Smooth muscle cell (in vitro differentiated cells): Measurements from ENCODE around the gene AHRR. TPM values are rescaled to one million over a fixed set of nuclear protein-coding genes. Genes with fewer than 3 reads are reported as not detected.

Experiments used
- DNase-seq: peaks from one replicate; lab custom pipeline; 2025; ENCODE audit not compliant: unreplicated experiment; lab: John Stamatoyannopoulos, UW
- H2AFZ ChIP-seq: fragments of 200-600 bp; sonication (generic); 2 replicates; pipeline ENCODE4 v1.6.0; 2016; ENCODE audit warnings: antibody characterized with exemption, low read depth, mild to moderate bottlenecking
- H3F3A ChIP-seq: fragments of 200-600 bp; sonication (generic); 2 replicates; pipeline ENCODE4 v1.6.0; 2017; ENCODE audit warnings: antibody characterized with exemption, low read depth
- H3K27ac ChIP-seq: fragments of 200-600 bp; sonication (generic); 2 replicates; pipeline ENCODE4 v1.5.1; 2016; ENCODE audit warnings: low read depth, mild to moderate bottlenecking
- H3K27me3 ChIP-seq: fragments of 200-600 bp; sonication (generic); 2 replicates; pipeline ENCODE4 v1.6.1; 2016; ENCODE audit warnings: low read depth, mild to moderate bottlenecking
- H3K36me3 ChIP-seq: fragments of 200-600 bp; sonication (generic); 2 replicates; pipeline ENCODE4 v1.5.1; 2016; ENCODE audit warnings: low read depth
- H3K4me1 ChIP-seq: fragments of 200-600 bp; sonication (generic); 2 replicates; pipeline ENCODE4 v1.5.1; 2016; ENCODE audit warnings: low read depth
- H3K4me2 ChIP-seq: fragments of 200-600 bp; sonication (generic); 2 replicates; pipeline ENCODE4 v1.6.0; 2016; ENCODE audit warnings: mild to moderate bottlenecking
- H3K4me3 ChIP-seq: fragments of 200-600 bp; sonication (generic); 2 replicates; pipeline ENCODE4 v1.5.1; 2016; ENCODE audit warnings: mild to moderate bottlenecking
- H3K79me2 ChIP-seq: fragments of 200-600 bp; sonication (generic); 2 replicates; pipeline ENCODE4 v1.6.0; 2016; ENCODE audit warnings: low read depth, mild to moderate bottlenecking
- H3K9ac ChIP-seq: fragments of 200-600 bp; sonication (generic); 2 replicates; pipeline ENCODE4 v1.6.0; 2016; ENCODE audit warnings: low read depth
- H3K9me3 ChIP-seq: fragments of 200-600 bp; sonication (generic); replicated peaks from 2 replicates; pipeline ENCODE4 v1.5.1; 2016; ENCODE audit warnings: low read depth
- H4K20me1 ChIP-seq: fragments of 200-600 bp; sonication (generic); 2 replicates; pipeline ENCODE4 v1.6.0; 2016; ENCODE audit warnings: low read depth
- WGBS: methylation state at CpG from one replicate; pipeline ENCODE4 v1.1.7; 2016; ENCODE audit warnings: low lambda C conversion rate; 5-methylcytosine and 5-hydroxymethylcytosine counted together
- polyA plus RNA-seq: library from polyadenylated mRNA; unstranded; fragments of >200 nt; fragmentation: Nextera tagmentation; extraction: Ambion mirVana; gene quantifications from 2 replicates; pipeline ENCODE4 v1.2.1, GENCODE V29; 2016
- total RNA-seq: library from RNA; depleted of rRNA; stranded (reverse); fragments of >200 nt; gene quantifications from 2 replicates; pipeline ENCODE4 v1.2.3, GENCODE V29; 2014
- TF ChIP-seq, protein P1 (sequence below): fragments of 200-600 bp; sonication (generic); IDR thresholded peaks from 2 replicates; pipeline ENCODE4 v1.5.1; 2017; ENCODE audit warnings: borderline replicate concordance, mild to moderate bottlenecking, antibody characterized with exemption; ENCODE audit not compliant: insufficient read depth, poor library complexity, severe bottlenecking

The AHRR gene
- total and polyA plus RNA-seq, 2 experiments from 2014 or later = 14.4 to 18.2 TPM

DNA sequence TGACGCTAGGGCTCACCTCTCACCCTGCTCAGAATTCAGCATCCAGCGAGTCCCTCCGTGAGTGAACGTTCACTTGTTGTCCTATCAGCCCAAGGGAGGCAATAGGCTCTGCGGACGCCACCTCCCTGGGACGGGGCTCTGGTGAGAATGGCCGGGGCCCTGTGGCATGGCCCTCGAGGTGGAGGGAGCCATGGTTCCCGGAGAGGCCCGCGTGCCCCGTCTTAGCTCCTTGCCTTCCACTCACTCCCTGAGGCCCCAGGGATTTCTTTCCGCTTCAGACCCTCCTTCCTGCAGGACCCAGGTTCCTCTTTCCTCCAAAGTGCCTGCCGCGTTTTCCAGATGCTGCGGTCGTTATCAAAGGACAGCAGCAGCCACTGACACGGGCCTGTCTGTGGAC lies 142.9 kb downstream of the AHRR start:
- no peak for DNase-seq

DNA sequence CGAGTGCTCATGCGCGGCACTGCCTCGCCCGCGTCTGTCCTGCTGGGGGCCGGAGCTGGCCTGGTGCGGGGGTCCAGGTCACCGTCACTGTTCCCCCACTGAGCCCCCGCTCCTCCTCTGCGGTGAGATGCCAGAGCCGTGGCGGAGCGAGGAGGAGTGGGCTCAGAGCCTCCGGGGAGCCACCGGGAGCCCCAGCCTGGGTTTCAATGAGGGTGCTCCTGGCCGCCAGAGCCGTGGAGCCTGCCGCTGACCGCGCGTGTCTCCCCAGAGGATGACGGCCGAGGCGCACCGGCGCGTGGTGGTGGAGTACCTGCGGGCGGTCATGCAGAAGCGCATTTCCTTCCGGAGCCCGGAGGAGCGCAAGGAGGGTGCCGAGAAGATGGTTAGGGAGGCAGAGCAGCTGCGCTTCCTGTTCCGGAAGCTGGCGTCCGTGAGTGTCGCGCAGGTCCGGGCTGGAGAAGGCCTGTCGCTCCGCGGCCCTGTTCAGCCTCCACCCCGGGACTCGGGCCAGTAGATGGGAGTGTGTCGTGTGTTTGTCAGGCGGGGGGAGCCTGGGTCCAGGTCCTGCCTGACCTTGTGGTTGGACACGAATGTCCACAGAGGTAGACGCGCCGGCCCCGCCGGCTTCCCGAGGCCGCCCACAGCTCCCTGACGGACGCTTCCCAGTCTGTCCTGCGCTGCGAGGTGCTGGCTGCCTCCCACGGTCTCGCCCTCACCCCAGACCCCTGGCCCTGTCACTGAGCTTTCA lies 143.5 kb downstream of the AHRR start:
- TF ChIP-seq, protein P1, sequence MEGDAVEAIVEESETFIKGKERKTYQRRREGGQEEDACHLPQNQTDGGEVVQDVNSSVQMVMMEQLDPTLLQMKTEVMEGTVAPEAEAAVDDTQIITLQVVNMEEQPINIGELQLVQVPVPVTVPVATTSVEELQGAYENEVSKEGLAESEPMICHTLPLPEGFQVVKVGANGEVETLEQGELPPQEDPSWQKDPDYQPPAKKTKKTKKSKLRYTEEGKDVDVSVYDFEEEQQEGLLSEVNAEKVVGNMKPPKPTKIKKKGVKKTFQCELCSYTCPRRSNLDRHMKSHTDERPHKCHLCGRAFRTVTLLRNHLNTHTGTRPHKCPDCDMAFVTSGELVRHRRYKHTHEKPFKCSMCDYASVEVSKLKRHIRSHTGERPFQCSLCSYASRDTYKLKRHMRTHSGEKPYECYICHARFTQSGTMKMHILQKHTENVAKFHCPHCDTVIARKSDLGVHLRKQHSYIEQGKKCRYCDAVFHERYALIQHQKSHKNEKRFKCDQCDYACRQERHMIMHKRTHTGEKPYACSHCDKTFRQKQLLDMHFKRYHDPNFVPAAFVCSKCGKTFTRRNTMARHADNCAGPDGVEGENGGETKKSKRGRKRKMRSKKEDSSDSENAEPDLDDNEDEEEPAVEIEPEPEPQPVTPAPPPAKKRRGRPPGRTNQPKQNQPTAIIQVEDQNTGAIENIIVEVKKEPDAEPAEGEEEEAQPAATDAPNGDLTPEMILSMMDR = no peak
- Histone ChIP-seq H3K79me2 (no peaks in the 10 kb centered on the region), H2AFZ (no peak overlapping the region), H3K27me3 (no peaks in the 10 kb centered on the region), H3F3A (no peaks in the 10 kb centered on the region), H4K20me1 (no peaks in the 10 kb centered on the region), H3K4me2 (no peak overlapping the region), H3K36me3 (peaks cover 8% of the 10 kb centered on the region), H3K4me1 (no peaks in the 10 kb centered on the region), H3K9me3 (no peaks in the 10 kb centered on the region), H3K4me3 (no peak overlapping the region), H3K9ac (no peak overlapping the region), H3K27ac (no peak overlapping the region)
- DNase-seq = no peak
- WGBS = 97% methylated on average over 55 of the region's 63 CpGs

More for the DNA sequence above, 142.9 kb downstream of the AHRR start:
- no peak overlapping the region for H3K9ac ChIP-seq
- no peaks in the 10 kb centered on the region for H3K9me3 ChIP-seq
- no peaks in the 10 kb centered on the region for H3K27me3 ChIP-seq
- no peaks in the 10 kb centered on the region for H3K79me2 ChIP-seq
- TF ChIP-seq, protein P1 = no peak
- no peaks in the 10 kb centered on the region for H3F3A ChIP-seq
- H2AFZ ChIP-seq = no peak overlapping the region
- H3K4me1 ChIP-seq = no peaks in the 10 kb centered on the region
- no peak overlapping the region for H3K4me3 ChIP-seq
- H3K27ac ChIP-seq = no peak overlapping the region
- peaks cover 8% of the 10 kb centered on the region for H3K36me3 ChIP-seq
- no peak overlapping the region for H3K4me2 ChIP-seq
- H4K20me1 ChIP-seq = no peaks in the 10 kb centered on the region
- 93% methylated on average over 17 of the region's 19 CpGs for WGBS

DNA sequence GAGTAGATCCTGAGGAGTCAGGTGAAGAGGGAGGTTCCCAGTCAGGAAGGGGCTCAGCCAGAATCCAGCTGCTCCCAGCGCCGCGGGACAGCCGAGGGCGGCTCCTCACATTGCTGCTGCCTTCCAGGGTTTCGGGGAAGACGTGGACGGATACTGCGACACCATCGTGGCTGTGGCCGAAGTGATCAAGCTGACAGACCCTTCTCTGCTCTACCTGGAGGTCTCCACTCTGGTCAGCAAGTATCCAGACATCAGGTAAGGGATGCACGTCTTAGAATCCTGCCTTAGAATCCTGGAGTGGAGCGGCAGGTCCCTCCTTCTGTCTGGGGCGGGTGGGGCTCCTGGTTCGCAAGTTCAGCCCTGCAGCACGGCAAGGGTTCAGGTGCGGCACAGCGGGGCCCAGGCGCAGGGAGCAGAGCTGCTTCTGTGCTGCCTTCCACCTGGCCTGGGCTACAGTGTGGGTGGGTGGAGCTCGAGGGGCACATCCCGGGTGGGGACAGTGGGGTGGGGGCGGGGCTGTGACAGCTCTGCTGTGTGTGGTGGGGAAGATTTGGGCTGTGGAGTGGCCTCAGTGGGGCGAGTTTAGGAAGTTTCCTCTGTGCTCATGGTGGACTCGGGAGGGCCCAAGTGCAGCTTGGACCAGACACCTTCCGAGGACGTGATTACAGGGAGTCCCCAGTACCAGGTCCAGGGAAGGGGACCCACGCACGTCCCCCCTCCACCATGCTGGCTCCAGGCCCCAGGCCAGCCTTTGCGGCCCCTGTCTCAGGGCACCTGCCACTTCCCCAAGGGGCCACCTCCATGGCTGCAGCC lies 144.3 kb downstream of the AHRR start:
- Histone ChIP-seq H3K9me3 (no peaks in the 10 kb centered on the region), H3K4me1 (no peaks in the 10 kb centered on the region), H3K4me2 (no peak overlapping the region), H3K4me3 (no peak overlapping the region), H3K36me3 (peaks cover 8% of the 10 kb centered on the region), H3K27me3 (no peaks in the 10 kb centered on the region), H3K79me2 (peaks cover 2% of the 10 kb centered on the region), H3F3A (no peaks in the 10 kb centered on the region), H2AFZ (no peak overlapping the region), H3K27ac (no peak overlapping the region), H4K20me1 (no peaks in the 10 kb centered on the region), H3K9ac (no peak overlapping the region)
- 93% methylated on average over 26 of the region's 29 CpGs for WGBS
- TF ChIP-seq, protein P1 = no peak
- DNase-seq = no peak
